ENCODE data around the gene ARMC7.

DNA sequence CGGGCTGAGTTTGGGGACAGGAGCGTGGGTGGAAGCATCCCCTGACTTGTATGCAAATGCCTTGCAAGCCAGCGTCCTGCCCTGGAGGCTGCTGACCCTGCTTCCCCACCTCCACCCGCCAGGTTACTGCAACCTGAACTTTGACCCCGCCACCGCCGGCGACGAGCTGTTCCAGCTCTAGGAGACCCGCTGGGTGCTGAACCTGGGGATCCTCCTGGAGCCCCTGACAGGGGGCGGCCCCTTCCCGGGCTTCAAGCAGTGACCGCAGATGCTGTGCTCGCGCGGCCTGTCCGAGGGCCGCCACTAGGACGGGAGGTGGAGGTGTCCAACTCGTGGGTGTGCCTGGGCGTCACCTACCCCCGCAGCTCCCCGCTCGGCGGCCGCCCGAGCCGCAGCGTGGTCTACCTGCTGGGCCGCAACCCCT, 32.7 kb upstream of the ARMC7 start:
- TF ChIP-seq, protein P1, sequence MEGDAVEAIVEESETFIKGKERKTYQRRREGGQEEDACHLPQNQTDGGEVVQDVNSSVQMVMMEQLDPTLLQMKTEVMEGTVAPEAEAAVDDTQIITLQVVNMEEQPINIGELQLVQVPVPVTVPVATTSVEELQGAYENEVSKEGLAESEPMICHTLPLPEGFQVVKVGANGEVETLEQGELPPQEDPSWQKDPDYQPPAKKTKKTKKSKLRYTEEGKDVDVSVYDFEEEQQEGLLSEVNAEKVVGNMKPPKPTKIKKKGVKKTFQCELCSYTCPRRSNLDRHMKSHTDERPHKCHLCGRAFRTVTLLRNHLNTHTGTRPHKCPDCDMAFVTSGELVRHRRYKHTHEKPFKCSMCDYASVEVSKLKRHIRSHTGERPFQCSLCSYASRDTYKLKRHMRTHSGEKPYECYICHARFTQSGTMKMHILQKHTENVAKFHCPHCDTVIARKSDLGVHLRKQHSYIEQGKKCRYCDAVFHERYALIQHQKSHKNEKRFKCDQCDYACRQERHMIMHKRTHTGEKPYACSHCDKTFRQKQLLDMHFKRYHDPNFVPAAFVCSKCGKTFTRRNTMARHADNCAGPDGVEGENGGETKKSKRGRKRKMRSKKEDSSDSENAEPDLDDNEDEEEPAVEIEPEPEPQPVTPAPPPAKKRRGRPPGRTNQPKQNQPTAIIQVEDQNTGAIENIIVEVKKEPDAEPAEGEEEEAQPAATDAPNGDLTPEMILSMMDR (IDR thresholded peaks at IDR 0.05; ENCODE audit: low read depth, low read length, poor library complexity, severe bottlenecking): no peak
- no peak; the same call in 1 of the 2 replicates for TF ChIP-seq EZH2phosphoT487 (IDR thresholded peaks at IDR 0.05; ENCODE audit: borderline replicate concordance, low read length)
